ENCODE results near the gene PCBP2. TPM values are rescaled to one million over a fixed set of nuclear protein-coding genes. Genes with fewer than 3 reads are reported as not detected.
A peak's percentile ranks its signal among the peaks of the same experiment; 100 is the strongest.
"Not testable (repeated sequence)": the region's sequence is repeated elsewhere in the genome, so short reads cannot be mapped to it uniquely, and the experiment has no call there.

Gene PCBP2
- total RNA-seq, 1 experiment from 2014 or later, result 981 TPM

GRCh38 chr12:53414756-53415417 lies 37.0 kb upstream of the PCBP2 start:
- Mint-ChIP-seq H3K27me3 (ENCODE audit: low read depth) (no peaks in the 10 kb centered on the region), H3K36me3 (peaks cover 20% of the 10 kb centered on the region), H3K4me1 (peaks cover 21% of the 10 kb centered on the region), H3K9me3 (no peaks in the 10 kb centered on the region), H3K4me3 (no peak overlapping the region), H3K27ac (no peak overlapping the region)
- CTCF ChIA-PET, result interaction anchor here (0.5 to 3.4 kb wide), 6 partner anchors 23 to 146 kb away, joined by 3 to 15 read pairs (median 4); partner anchors contain the start of genes AAAS and ESPL1
- POLR2A ChIA-PET, result interaction anchor here (0.6 to 0.7 kb wide), 2 partner anchors 94 to 118 kb away, joined by 3 to 7 read pairs; partner anchors contain the start of gene AAAS
- no peak for DNase-seq (ENCODE audit: low spot score)
- no peak for TF ChIP-seq GRHL2 (CRISPR knock-in tag; IDR thresholded peaks at IDR 0.05; ENCODE audit: insufficient replicate concordance, severe bottlenecking)
- no peak for TF ChIP-seq IRF2 (CRISPR knock-in tag; IDR thresholded peaks at IDR 0.05; ENCODE audit: borderline replicate concordance, low read depth)
- no peak for TF ChIP-seq HMGA2 (CRISPR knock-in tag; IDR thresholded peaks at IDR 0.05)
- no peak for TF ChIP-seq FOXK1 (CRISPR knock-in tag; IDR thresholded peaks at IDR 0.05)
- no peak for TF ChIP-seq RELA (CRISPR knock-in tag; IDR thresholded peaks at IDR 0.05; ENCODE audit: borderline replicate concordance)
- no peak for TF ChIP-seq USF1 (CRISPR knock-in tag; IDR thresholded peaks at IDR 0.05)
- TF ChIP-seq NFYB (CRISPR knock-in tag; conservative IDR thresholded peaks at IDR 0.05; ENCODE audit: low read depth), result no peak
- TF ChIP-seq ZNF263 (CRISPR knock-in tag; IDR thresholded peaks at IDR 0.05; ENCODE audit: low read depth), result no peak
- TF ChIP-seq AR (CRISPR knock-in tag; IDR thresholded peaks at IDR 0.05), result no peak
- no peak for TF ChIP-seq GTF2I (CRISPR knock-in tag; conservative IDR thresholded peaks at IDR 0.05)
- no peak for TF ChIP-seq ZNF423 (CRISPR knock-in tag; IDR thresholded peaks at IDR 0.05)
- ATAC-seq, result no peak; the same call in 1 of the 2 replicates

- POLR2A ChIA-PET, result not testable (repeated sequence)
Measured at GRCh38 chr12:53415752-53416389, 36.0 kb upstream of the PCBP2 start.

GRCh38 chr12:53417291-53417816 lies 34.5 kb upstream of the PCBP2 start:
- ChIA-PET POLR2A (interaction anchor here (0.5 kb wide), 1 partner anchor 155 kb away, joined by 5 read pairs; no protein-coding TSS in a partner anchor), CTCF (interaction anchor here (0.6 to 2.7 kb wide), 3 partner anchors 20 to 96 kb away, joined by 3 to 22 read pairs (median 11); partner anchors contain the start of gene AAAS)
- not testable (repeated sequence) for H3K27ac Mint-ChIP-seq; H3K36me3 Mint-ChIP-seq; H3K27me3 Mint-ChIP-seq (ENCODE audit: low read depth); H3K4me3 Mint-ChIP-seq; H3K9me3 Mint-ChIP-seq; DNase-seq (ENCODE audit: low spot score); ATAC-seq
- peaks cover 31% of the 10 kb centered on the region for H3K4me1 Mint-ChIP-seq

More at GRCh38 chr12:53415752-53416389, 36.0 kb upstream of the PCBP2 start:
- not testable (repeated sequence) for H3K4me3 Mint-ChIP-seq; H3K27me3 Mint-ChIP-seq (ENCODE audit: low read depth); H3K9me3 Mint-ChIP-seq; DNase-seq (ENCODE audit: low spot score)
- Mint-ChIP-seq H3K27ac (peak overlapping the region; percentile 78), H3K4me1 (peaks cover 25% of the 10 kb centered on the region), H3K36me3 (peaks cover 16% of the 10 kb centered on the region)
- CTCF ChIA-PET, result interaction anchor here (0.5 to 3.4 kb wide), 5 partner anchors 23 to 94 kb away, joined by 3 to 15 read pairs (median 5); partner anchors contain the start of gene AAAS
- ATAC-seq, result peak; percentile 63

GRCh38 chr12:53418221-53418620 lies 33.7 kb upstream of the PCBP2 start:
- H3K36me3 Mint-ChIP-seq, result no peaks in the 10 kb centered on the region
- ChIA-PET CTCF (interaction anchor here (1.9 to 2.7 kb wide), 2 partner anchors 66 to 97 kb away, joined by 11 to 22 read pairs; partner anchors contain the start of gene AAAS), POLR2A (interaction anchor here (0.6 kb wide), 1 partner anchor 1408 kb away, joined by 3 read pairs; no protein-coding TSS in a partner anchor)
- DNase-seq (ENCODE audit: low spot score), result no peak
- H3K27ac Mint-ChIP-seq, result no peak overlapping the region
- peaks cover 31% of the 10 kb centered on the region for H3K4me1 Mint-ChIP-seq
- H3K27me3 Mint-ChIP-seq (ENCODE audit: low read depth), result no peaks in the 10 kb centered on the region
- no peaks in the 10 kb centered on the region for H3K9me3 Mint-ChIP-seq
- no peak for ATAC-seq
- no peak overlapping the region for H3K4me3 Mint-ChIP-seq
- TF ChIP-seq CDX4 (CRISPR knock-in tag; IDR thresholded peaks at IDR 0.05; ENCODE audit: borderline replicate concordance) (no peak), FOXK1 (CRISPR knock-in tag; IDR thresholded peaks at IDR 0.05) (no peak), E2F5 (CRISPR knock-in tag; IDR thresholded peaks at IDR 0.05) (no peak), EMX1 (CRISPR knock-in tag; IDR thresholded peaks at IDR 0.05) (no peak), E2F1 (CRISPR knock-in tag; IDR thresholded peaks at IDR 0.05) (no peak), NFYB (CRISPR knock-in tag; conservative IDR thresholded peaks at IDR 0.05; ENCODE audit: low read depth) (no peak)
